Cardiac fibroblast (primary cell): Measurements from ENCODE around the gene L1CAM.

Source experiments
- DNase-seq, 2 donors: peaks; one replicate each; pipeline versions ENCODE4 v3.0.0 to v3.0.0-alpha.2; 2010; ENCODE audit warnings: low read depth in 2 of 2
- H3K4me3 ChIP-seq, 2 donors: replicated peaks in 1 of 2; 1 replicate in 1 of 2; 2 replicates in 1 of 2; pipeline ENCODE4 v1.5.1; 2011; ENCODE audit warnings: low read depth in 2 of 2, low read length in 2 of 2, mild to moderate bottlenecking in 2 of 2, moderate library complexity in 1 of 2
- CTCF ChIP-seq: IDR thresholded peaks from one replicate; pipeline ENCODE4 v1.5.1; 2011; ENCODE audit warnings: low read depth, mild to moderate bottlenecking, low read length, inconsistent platforms

L1CAM gene

DNA sequence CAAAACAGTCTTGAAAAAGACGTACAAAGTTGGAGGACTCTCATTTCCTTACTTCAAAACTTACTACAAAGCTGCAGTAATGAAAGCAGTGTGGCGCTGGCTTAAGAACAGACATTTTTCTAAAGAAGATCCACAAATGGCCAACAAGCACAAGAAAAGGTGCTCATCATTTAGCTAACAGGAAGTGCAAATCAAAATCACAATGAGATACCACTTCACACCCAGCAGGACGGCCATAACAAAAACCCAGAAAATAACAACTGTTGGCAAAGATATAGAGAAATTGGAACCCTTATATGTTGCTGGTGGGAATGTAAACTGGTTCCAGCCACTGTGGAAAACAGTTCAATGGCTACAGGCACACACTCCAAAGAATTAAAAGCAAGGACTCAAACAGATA lies 59.0 kb downstream of the L1CAM start:
- H3K4me3 ChIP-seq, result no peak overlapping the region
- no peak for TF ChIP-seq CTCF
- DNase-seq, result no peak

DNA sequence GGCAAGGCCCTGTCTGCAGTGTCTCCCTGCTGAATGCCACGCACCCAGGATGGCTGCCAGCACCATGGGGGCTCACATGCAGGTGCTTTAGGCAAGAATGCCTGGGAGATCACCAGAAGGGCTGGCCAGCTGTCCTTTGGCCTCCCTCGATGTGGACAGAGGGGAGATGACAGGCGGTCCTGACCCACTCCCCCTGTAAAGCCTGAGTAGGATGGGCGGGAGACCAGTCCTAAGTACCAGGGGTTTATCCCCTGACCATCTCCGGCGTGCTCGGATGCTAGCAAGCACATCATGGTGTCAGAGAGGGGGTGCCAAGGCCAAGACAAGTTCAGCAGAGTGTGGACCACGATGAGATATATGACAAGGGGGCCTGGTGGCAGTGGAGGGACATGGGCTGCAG lies 60.9 kb downstream of the L1CAM start:
- DNase-seq, result no peak
- H3K4me3 ChIP-seq, result no peak overlapping the region
- no peak for TF ChIP-seq CTCF

DNA sequence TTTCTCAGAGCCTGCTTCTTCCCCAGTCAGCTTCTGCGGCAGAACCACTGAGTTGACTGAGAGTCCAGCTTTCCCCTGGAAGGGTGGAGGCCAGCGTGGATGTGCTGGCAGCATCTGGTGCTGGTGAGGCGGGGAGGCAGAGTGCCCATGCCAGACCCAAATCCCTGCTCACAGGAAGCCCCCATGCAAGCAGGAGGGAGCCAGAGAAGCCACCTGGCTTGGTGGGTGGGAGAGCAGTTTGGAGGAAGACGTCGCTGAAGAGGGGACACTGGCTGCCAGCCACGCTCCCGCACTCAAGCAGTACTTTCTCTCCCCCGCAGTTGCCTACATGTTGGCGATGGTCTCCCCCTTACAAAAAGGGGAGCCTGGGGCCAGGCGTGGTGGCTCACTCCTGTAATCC lies 61.6 kb downstream of the L1CAM start:
- TF ChIP-seq CTCF, result no peak
- DNase-seq, result no peak
- H3K4me3 ChIP-seq, result no peak overlapping the region

GRCh38 chrX:153821066-153821465 lies 64.9 kb downstream of the L1CAM start:
- no peak for TF ChIP-seq CTCF
- no peak for DNase-seq
- H3K4me3 ChIP-seq, result no peak overlapping the region

- no peak for TF ChIP-seq CTCF
- no peak overlapping the region for H3K4me3 ChIP-seq
- DNase-seq, result no peak
Observed at GRCh38 chrX:153820601-153821000, 65.4 kb downstream of the L1CAM start.

GRCh38 chrX:153819384-153820040 lies 66.5 kb downstream of the L1CAM start:
- no peak for DNase-seq
- no peak for TF ChIP-seq CTCF
- H3K4me3 ChIP-seq, result peak overlapping the region; percentile 26 to 28
